Measurements from ENCODE around the gene DDX20. TPM values are rescaled to one million over a fixed set of nuclear protein-coding genes. Genes with fewer than 3 reads are reported as not detected.

The DDX20 gene
- total RNA-seq, 3 donors from 2014 or later (not counting 1 experiment from before 2014, with no cell fraction given): 17.5 to 21.8 (median 17.7) TPM

DNA sequence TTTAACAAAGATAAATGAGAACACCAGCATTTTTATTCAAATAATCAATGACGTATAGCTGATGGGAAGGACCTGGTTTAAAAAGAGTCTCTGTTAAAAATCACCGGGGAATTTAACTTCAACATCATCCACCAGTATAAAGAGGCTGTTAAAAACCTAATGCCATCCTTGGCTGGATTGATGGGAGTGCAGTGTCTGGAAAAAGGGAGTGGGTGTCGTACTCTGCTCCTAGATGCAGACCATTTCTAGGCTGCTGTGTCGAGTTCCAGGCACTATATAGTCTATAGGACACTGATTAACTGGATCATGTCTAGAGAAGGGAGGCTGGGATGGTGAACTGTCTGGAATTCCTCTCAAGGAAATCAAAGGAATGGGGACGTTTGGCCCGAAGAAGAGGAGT lies 36.1 kb downstream of the DDX20 start:
- Mint-ChIP-seq H3K36me3 (no peaks in the 10 kb centered on the region), H3K4me3 (no peak overlapping the region), H3K27ac (no peak overlapping the region), H3K4me1 (peaks cover 0 to 6% of the 10 kb centered on the region in 2 donors), H3K9me3 (no peaks in the 10 kb centered on the region), H3K27me3 (ENCODE audit: low read depth in 2 of 2) (peaks cover 23 to 35% of the 10 kb centered on the region in 2 donors)
- ATAC-seq: no peak
- TF ChIP-seq, protein P1, sequence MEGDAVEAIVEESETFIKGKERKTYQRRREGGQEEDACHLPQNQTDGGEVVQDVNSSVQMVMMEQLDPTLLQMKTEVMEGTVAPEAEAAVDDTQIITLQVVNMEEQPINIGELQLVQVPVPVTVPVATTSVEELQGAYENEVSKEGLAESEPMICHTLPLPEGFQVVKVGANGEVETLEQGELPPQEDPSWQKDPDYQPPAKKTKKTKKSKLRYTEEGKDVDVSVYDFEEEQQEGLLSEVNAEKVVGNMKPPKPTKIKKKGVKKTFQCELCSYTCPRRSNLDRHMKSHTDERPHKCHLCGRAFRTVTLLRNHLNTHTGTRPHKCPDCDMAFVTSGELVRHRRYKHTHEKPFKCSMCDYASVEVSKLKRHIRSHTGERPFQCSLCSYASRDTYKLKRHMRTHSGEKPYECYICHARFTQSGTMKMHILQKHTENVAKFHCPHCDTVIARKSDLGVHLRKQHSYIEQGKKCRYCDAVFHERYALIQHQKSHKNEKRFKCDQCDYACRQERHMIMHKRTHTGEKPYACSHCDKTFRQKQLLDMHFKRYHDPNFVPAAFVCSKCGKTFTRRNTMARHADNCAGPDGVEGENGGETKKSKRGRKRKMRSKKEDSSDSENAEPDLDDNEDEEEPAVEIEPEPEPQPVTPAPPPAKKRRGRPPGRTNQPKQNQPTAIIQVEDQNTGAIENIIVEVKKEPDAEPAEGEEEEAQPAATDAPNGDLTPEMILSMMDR (IDR thresholded peaks at IDR 0.05): no peak
- Histone ChIP-seq H3K36me3 (ENCODE audit: control insufficient read depth, insufficient read depth, low read length) (no peaks in the 10 kb centered on the region), H3K27me3 (ENCODE audit: control insufficient read depth, insufficient read depth, low read length) (no peaks in the 10 kb centered on the region), H3K27ac (ENCODE audit: low read length) (no peak overlapping the region), H3K4me3 (ENCODE audit: low read length) (no peak overlapping the region), H3K4me1 (ENCODE audit: control insufficient read depth, insufficient read depth, low read length) (no peaks in the 10 kb centered on the region), H3K9me3 (ENCODE audit: control insufficient read depth, insufficient read depth, low read length) (no peaks in the 10 kb centered on the region)
- intact Hi-C loops (cut with micrococcal nuclease): no loop called here
- 77% methylated on average over 5 of the region's 6 CpGs for WGBS (ENCODE audit: insufficient coverage)
- DNase-seq: no peak

DNA sequence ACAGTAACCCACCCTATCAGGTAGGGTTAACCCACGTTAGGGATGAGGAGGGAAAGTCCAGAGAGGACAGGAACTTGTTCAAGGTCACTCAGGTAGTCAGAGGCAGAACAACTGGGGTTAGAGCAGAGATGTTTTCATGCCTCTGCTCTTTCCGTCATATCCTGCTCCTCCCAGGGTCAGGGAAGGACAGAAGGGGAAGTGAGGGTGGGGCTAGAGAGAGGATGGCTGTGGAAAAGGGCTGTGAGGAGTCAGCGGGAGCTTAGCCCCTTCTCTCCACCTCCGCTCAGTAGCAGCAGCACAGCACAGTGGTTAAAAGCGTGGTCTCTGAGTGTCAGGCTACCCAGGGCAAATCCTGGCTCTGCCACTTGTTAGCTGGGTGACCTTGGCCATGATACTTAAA lies 36.5 kb downstream of the DDX20 start:
- no peak overlapping the region for H3K4me3 Mint-ChIP-seq
- Histone ChIP-seq H3K9me3 (ENCODE audit: control insufficient read depth, insufficient read depth, low read length) (no peaks in the 10 kb centered on the region), H3K4me3 (ENCODE audit: low read length) (no peak overlapping the region), H3K27ac (ENCODE audit: low read length) (no peak overlapping the region), H3K36me3 (ENCODE audit: control insufficient read depth, insufficient read depth, low read length) (no peaks in the 10 kb centered on the region), H3K4me1 (ENCODE audit: control insufficient read depth, insufficient read depth, low read length) (no peaks in the 10 kb centered on the region), H3K27me3 (ENCODE audit: control insufficient read depth, insufficient read depth, low read length) (no peaks in the 10 kb centered on the region)
- DNase-seq (no peak), ATAC-seq (no peak)
- intact Hi-C loops (cut with micrococcal nuclease): no loop called here
- TF ChIP-seq, protein P1 (IDR thresholded peaks at IDR 0.05): no peak
- no peak overlapping the region for H3K27ac Mint-ChIP-seq
- H3K27me3 Mint-ChIP-seq (ENCODE audit: low read depth in 2 of 2): peaks cover 23 to 35% of the 10 kb centered on the region in 2 donors
- 65% methylated on average over 5 of the region's 5 CpGs for WGBS (ENCODE audit: insufficient coverage)
- H3K36me3 Mint-ChIP-seq: no peaks in the 10 kb centered on the region
- peaks cover 0 to 6% of the 10 kb centered on the region in 2 donors for H3K4me1 Mint-ChIP-seq
- H3K9me3 Mint-ChIP-seq: no peaks in the 10 kb centered on the region

DNA sequence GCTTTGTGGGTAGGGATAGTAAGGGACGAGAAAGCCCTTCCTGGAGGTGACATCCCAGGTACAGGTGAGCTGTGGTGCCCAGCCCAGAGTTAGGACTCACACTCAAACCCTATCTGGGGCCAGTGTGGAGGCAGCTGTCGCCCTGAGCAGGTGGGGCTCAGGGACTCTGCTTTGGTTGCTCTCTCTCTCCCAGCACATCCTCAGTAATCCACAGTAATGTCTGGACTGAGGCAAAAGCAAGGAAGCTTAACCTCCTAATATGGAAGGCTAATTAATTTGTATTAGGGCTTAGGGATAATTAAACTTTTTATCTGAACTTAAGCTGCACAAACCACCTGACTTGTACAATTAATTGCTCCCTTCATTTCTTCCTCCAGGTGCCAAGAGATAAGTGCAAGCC lies 38.2 kb downstream of the DDX20 start:
- WGBS (ENCODE audit: insufficient coverage): 40% methylated on average over 2 of the region's 2 CpGs
- Histone ChIP-seq H3K4me3 (ENCODE audit: low read length) (no peak overlapping the region), H3K27ac (ENCODE audit: low read length) (no peak overlapping the region), H3K9me3 (ENCODE audit: control insufficient read depth, insufficient read depth, low read length) (no peaks in the 10 kb centered on the region), H3K36me3 (ENCODE audit: control insufficient read depth, insufficient read depth, low read length) (no peaks in the 10 kb centered on the region), H3K27me3 (ENCODE audit: control insufficient read depth, insufficient read depth, low read length) (no peaks in the 10 kb centered on the region), H3K4me1 (ENCODE audit: control insufficient read depth, insufficient read depth, low read length) (no peaks in the 10 kb centered on the region)
- no peak overlapping the region for H3K27ac Mint-ChIP-seq
- H3K27me3 Mint-ChIP-seq (ENCODE audit: low read depth in 2 of 2): peaks cover 22 to 30% of the 10 kb centered on the region in 2 donors
- TF ChIP-seq, protein P1 (IDR thresholded peaks at IDR 0.05): no peak
- DNase-seq: no peak
- H3K4me3 Mint-ChIP-seq: no peak overlapping the region
- ATAC-seq: no peak
- H3K4me1 Mint-ChIP-seq: peaks cover 0 to 5% of the 10 kb centered on the region in 2 donors
- no peaks in the 10 kb centered on the region for H3K9me3 Mint-ChIP-seq
- H3K36me3 Mint-ChIP-seq: no peaks in the 10 kb centered on the region
- intact Hi-C loops (cut with micrococcal nuclease): no loop called here

DNA sequence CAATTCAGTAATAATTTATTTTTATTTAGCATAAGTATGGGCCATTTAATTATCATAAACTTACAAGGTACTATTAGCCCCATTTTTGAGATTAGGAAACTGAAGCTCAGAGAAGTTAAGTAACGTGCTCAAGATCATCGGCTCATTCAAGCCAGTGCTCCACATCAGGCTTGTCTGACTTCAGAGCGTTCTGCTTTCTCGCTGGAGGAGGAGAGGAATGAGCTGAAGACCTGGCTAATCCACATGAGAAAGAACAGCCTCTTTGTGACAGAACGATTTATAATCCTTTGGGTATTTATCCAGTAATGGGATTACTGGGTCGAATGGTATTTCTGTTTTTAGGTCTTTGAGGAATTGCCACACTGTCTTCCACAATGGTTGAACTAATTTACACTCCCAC lies 39.7 kb downstream of the DDX20 start:
- Histone ChIP-seq H3K27ac (ENCODE audit: low read length) (no peak overlapping the region), H3K4me3 (ENCODE audit: low read length) (no peak overlapping the region), H3K27me3 (ENCODE audit: control insufficient read depth, insufficient read depth, low read length) (no peaks in the 10 kb centered on the region), H3K9me3 (ENCODE audit: control insufficient read depth, insufficient read depth, low read length) (no peaks in the 10 kb centered on the region), H3K4me1 (ENCODE audit: control insufficient read depth, insufficient read depth, low read length) (no peaks in the 10 kb centered on the region), H3K36me3 (ENCODE audit: control insufficient read depth, insufficient read depth, low read length) (no peaks in the 10 kb centered on the region)
- Mint-ChIP-seq H3K27me3 (ENCODE audit: low read depth in 2 of 2) (peaks cover 21 to 23% of the 10 kb centered on the region in 2 donors), H3K4me1 (no peaks in the 10 kb centered on the region), H3K36me3 (no peaks in the 10 kb centered on the region), H3K4me3 (no peak overlapping the region), H3K27ac (no peak overlapping the region), H3K9me3 (no peaks in the 10 kb centered on the region)
- no peak for ATAC-seq
- TF ChIP-seq, protein P1 (IDR thresholded peaks at IDR 0.05): no peak
- no peak for DNase-seq
- 88% methylated on average over 6 of the region's 6 CpGs for WGBS (ENCODE audit: insufficient coverage)
- intact Hi-C loops (cut with micrococcal nuclease): no loop called here
